BLaER1 (cell line): Measurements from ENCODE around the gene UBE2L3.
A peak's percentile ranks its signal among the peaks of the same experiment; 100 is the strongest.

Experiments used
- H3K27ac ChIP-seq: shearing (Covaris generic); formaldehyde crosslinking; 2 replicates; pipeline ENCODE4 v1.8.1; 2022
- H3K27me3 ChIP-seq: shearing (Covaris generic); formaldehyde crosslinking; 2 replicates; pipeline ENCODE4 v1.8.1; 2022
- H3K36me3 ChIP-seq: shearing (Covaris generic); formaldehyde crosslinking; 2 replicates; pipeline ENCODE4 v1.8.1; 2022
- H3K4me1 ChIP-seq: shearing (Covaris generic); formaldehyde crosslinking; 2 replicates; pipeline ENCODE4 v1.8.1; 2022
- H3K4me2 ChIP-seq: shearing (Covaris generic); formaldehyde crosslinking; 2 replicates; pipeline ENCODE4 v1.8.1; 2022
- H3K4me3 ChIP-seq: shearing (Covaris generic); formaldehyde crosslinking; 2 replicates; pipeline ENCODE4 v1.8.1; 2022
- H3K9ac ChIP-seq: shearing (Covaris generic); formaldehyde crosslinking; 2 replicates; pipeline ENCODE4 v1.8.1; 2022
- H3K9me3 ChIP-seq: shearing (Covaris generic); formaldehyde crosslinking; 2 replicates; pipeline ENCODE4 v1.8.1; 2022
- H4K20me1 ChIP-seq: shearing (Covaris generic); formaldehyde crosslinking; 2 replicates; pipeline ENCODE4 v1.8.1; 2022
- Cebpa-rat ChIP-seq: shearing (Covaris generic); IDR thresholded peaks from 2 replicates; pipeline ENCODE4 v1.8.1; 2022

The UBE2L3 gene

GRCh38 chr22:21628386-21629254, 61.1 kb downstream of the UBE2L3 start:
- H3K4me3 ChIP-seq, result peak overlapping the region; percentile 96
- peaks cover 50% of the 10 kb centered on the region for H4K20me1 ChIP-seq
- peaks cover 43% of the 10 kb centered on the region for H3K36me3 ChIP-seq
- peak overlapping the region; percentile 98; the same call in 1 of the 2 replicates for H3K9ac ChIP-seq
- H3K27me3 ChIP-seq, result no peaks in the 10 kb centered on the region
- H3K4me2 ChIP-seq, result peak overlapping the region; percentile 95
- H3K9me3 ChIP-seq, result 0 out of 2 replicates have a peak, but pooled peaks cover 7% of the 10 kb centered on the region
- peak overlapping the region; percentile 99 for H3K27ac ChIP-seq
- peaks cover 61% of the 10 kb centered on the region for H3K4me1 ChIP-seq
- TF ChIP-seq Cebpa-rat, result no peak

DNA sequence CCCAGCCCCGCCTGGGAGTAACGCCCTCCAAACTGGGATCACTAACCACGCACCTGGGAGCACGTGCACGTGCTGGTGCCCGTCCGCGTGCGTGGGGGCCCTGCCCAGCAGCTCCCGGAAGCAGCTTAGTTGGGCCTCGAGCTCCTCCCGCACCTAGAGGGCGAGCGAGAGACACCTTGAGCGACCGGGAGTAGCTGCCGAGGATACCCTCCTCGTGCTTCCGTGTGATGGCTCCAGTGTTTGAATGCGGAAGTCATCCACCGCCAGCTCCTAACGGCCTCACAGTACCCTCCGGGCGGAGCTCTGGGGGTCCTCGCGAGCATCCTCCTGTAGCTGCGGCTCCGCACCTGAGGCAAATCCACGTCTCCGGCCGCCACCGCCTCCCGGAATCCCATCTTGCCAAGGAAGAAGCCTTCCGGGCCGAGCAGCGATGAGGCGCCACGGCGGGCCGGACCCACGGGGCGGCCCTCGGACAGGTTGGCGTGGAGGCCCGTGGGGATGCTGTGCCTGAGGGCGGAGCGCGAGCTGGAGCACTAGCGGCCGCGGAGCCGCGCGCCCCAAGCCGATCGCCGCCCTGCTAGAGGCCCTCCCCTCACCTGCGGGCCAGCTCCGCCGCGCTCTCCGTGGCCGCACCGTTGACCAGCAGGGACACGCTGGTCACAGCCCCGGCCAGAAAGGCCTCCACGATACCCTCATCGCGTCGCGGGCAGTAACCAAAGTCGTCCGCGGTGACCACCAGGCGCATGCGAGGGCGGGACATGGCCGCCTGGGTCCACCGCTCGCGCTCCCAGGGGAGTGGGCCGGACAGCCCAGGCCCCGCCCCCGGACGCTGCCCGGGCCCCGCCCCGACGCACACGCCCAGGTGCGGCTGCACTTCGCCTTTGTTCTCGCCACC, 62.0 kb downstream of the UBE2L3 start, which contains the start of gene YDJC:
TSS of gene YDJC (minus strand) at position 768 of the 895 bp plus-strand sequence. CDS start at position 760, 8 bp downstream.
- peak within 1 kb of the TSS; percentile 99 for H3K27ac ChIP-seq
- H3K9me3 ChIP-seq, result 0 out of 2 replicates have a peak, but pooled peaks cover 7% of the 10 kb centered on the region
- peaks cover 34% of the 10 kb centered on the region for H3K36me3 ChIP-seq
- H3K4me2 ChIP-seq, result peak within 1 kb of the TSS; percentile 95
- no peaks in the 10 kb centered on the region for H3K27me3 ChIP-seq
- peak within 1 kb of the TSS; percentile 98 for H3K9ac ChIP-seq
- peaks cover 53% of the 10 kb centered on the region for H3K4me1 ChIP-seq
- no peak for TF ChIP-seq Cebpa-rat
- peak within 1 kb of the TSS; percentile 96 for H3K4me3 ChIP-seq
- peaks cover 41% of the 10 kb centered on the region for H4K20me1 ChIP-seq

- H4K20me1 ChIP-seq, result peaks cover 26% of the 10 kb centered on the region
- no peak overlapping the region for H3K4me3 ChIP-seq
- H3K27ac ChIP-seq, result no peak overlapping the region
- H3K9me3 ChIP-seq, result 0 out of 2 replicates have a peak, but pooled peaks cover 7% of the 10 kb centered on the region
- no peak for TF ChIP-seq Cebpa-rat
- H3K27me3 ChIP-seq, result no peaks in the 10 kb centered on the region
- peaks cover 26% of the 10 kb centered on the region for H3K36me3 ChIP-seq
- no peak overlapping the region for H3K4me2 ChIP-seq
- peaks cover 38% of the 10 kb centered on the region for H3K4me1 ChIP-seq
- no peak overlapping the region for H3K9ac ChIP-seq
These were observed 63.5 kb downstream of the UBE2L3 start for GRCh38 chr22:21631025-21631424.

GRCh38 chr22:21632237-21632895, 64.9 kb downstream of the UBE2L3 start, which contains the start of gene CCDC116:
Gene CCDC116, plus strand, starts transcription at chr22:21632760. Its CDS starts 422 bp downstream, at chr22:21633182.
- peaks cover 13% of the 10 kb centered on the region for H3K36me3 ChIP-seq
- no peak within 1 kb of the TSS for H3K4me2 ChIP-seq
- H3K27ac ChIP-seq, result no peak within 1 kb of the TSS
- peaks cover 13% of the 10 kb centered on the region for H4K20me1 ChIP-seq
- H3K27me3 ChIP-seq, result no peaks in the 10 kb centered on the region
- no peak within 1 kb of the TSS for H3K4me3 ChIP-seq
- H3K4me1 ChIP-seq, result peaks cover 30% of the 10 kb centered on the region
- no peak within 1 kb of the TSS for H3K9ac ChIP-seq
- no peak for TF ChIP-seq Cebpa-rat
- 0 out of 2 replicates have a peak, but pooled peaks cover 7% of the 10 kb centered on the region for H3K9me3 ChIP-seq

- no peak for TF ChIP-seq Cebpa-rat
These were observed 65.4 kb downstream of the UBE2L3 start for GRCh38 chr22:21632931-21633330.

GRCh38 chr22:21633481-21633880, 66.0 kb downstream of the UBE2L3 start:
- H3K36me3 ChIP-seq, result peaks cover 1% of the 10 kb centered on the region
- no peak overlapping the region for H3K4me2 ChIP-seq
- H3K9me3 ChIP-seq, result 0 out of 2 replicates have a peak, but pooled peaks cover 7% of the 10 kb centered on the region
- no peak overlapping the region for H3K4me3 ChIP-seq
- no peak for TF ChIP-seq Cebpa-rat
- no peak overlapping the region for H3K9ac ChIP-seq
- H3K4me1 ChIP-seq, result peaks cover 19% of the 10 kb centered on the region
- H4K20me1 ChIP-seq, result peaks cover 2% of the 10 kb centered on the region
- H3K27ac ChIP-seq, result no peak overlapping the region
- no peaks in the 10 kb centered on the region for H3K27me3 ChIP-seq

More at GRCh38 chr22:21632931-21633330, 65.4 kb downstream of the UBE2L3 start:
- Histone ChIP-seq H3K9me3 (0 out of 2 replicates have a peak, but pooled peaks cover 7% of the 10 kb centered on the region), H4K20me1 (peaks cover 7% of the 10 kb centered on the region), H3K36me3 (peaks cover 7% of the 10 kb centered on the region), H3K4me1 (peaks cover 25% of the 10 kb centered on the region), H3K27ac (no peak overlapping the region), H3K27me3 (no peaks in the 10 kb centered on the region), H3K4me2 (no peak overlapping the region), H3K4me3 (no peak overlapping the region), H3K9ac (no peak overlapping the region)

GRCh38 chr22:21634081-21634480, 66.6 kb downstream of the UBE2L3 start:
- Histone ChIP-seq H3K9me3 (0 out of 2 replicates have a peak, but pooled peaks cover 7% of the 10 kb centered on the region), H3K4me2 (no peak overlapping the region), H3K9ac (no peak overlapping the region), H3K27me3 (no peaks in the 10 kb centered on the region), H3K36me3 (no peaks in the 10 kb centered on the region), H3K4me1 (peaks cover 13% of the 10 kb centered on the region), H3K27ac (no peak overlapping the region), H4K20me1 (no peaks in the 10 kb centered on the region), H3K4me3 (no peak overlapping the region)
- no peak for TF ChIP-seq Cebpa-rat

DNA sequence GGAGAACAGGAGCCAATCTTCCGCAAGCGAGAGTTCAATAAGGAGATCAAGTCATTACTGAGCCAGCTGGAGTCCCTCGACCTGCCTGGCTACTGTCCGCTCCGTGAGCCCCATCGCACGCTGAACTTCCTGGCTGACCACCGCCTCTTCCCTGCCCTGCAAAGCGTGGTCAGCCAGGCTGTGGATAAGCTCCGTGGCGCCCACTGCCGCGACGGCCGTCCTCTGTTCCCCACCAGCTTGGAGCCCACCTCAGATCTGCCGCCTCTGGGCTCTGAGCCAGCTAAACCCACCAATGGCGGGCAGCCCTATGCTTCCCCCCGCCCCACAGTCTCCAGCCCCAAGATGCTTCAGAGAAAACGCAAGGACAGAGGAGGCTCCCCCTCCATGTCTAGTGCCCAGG, 67.3 kb downstream of the UBE2L3 start:
- no peak for TF ChIP-seq Cebpa-rat

More for the DNA sequence above, 67.3 kb downstream of the UBE2L3 start:
- Histone ChIP-seq H3K4me1 (peaks cover 12% of the 10 kb centered on the region), H3K9me3 (0 out of 2 replicates have a peak, but pooled peaks cover 7% of the 10 kb centered on the region), H3K27ac (no peak overlapping the region), H3K4me3 (no peak overlapping the region), H3K36me3 (no peaks in the 10 kb centered on the region), H3K9ac (no peak overlapping the region), H3K4me2 (no peak overlapping the region), H4K20me1 (no peaks in the 10 kb centered on the region), H3K27me3 (no peaks in the 10 kb centered on the region)
